ENCODE results near the gene TMIGD2. TPM values are rescaled to one million over a fixed set of nuclear protein-coding genes. Genes with fewer than 3 reads are reported as not detected.
"Not testable (repeated sequence)": the region's sequence is repeated elsewhere in the genome, so short reads cannot be mapped to it uniquely, and the experiment has no call there.

The TMIGD2 gene
- total RNA-seq, 6 donors from 2014 or later: 0.30 to 1.9 (median 1.3) TPM; not detected in 1

DNA sequence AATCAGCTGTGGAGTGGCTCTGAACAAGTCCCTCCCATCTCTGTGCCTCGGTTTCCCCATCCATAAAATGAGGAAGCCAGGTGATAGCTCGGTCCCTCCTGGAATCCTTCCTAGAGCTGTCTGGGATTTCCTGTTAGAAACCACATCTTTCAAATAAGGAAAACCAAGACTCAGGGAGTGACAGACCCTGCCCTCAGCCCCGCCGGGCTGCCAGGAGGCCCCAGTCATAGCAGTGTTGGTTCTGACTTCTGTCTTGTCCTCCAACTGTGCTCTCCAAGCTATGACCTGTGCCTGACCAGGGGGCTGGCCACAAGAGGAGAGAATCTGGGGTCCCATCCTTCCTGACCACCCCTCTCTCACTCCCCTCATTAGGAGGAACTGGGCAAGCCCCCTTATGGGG is 24.2 kb downstream of the TMIGD2 start:
- peaks cover 11 to 19% (median 13%) of the 10 kb centered on the region in 4 donors for H3K4me1 ChIP-seq
- H3K36me3 ChIP-seq: no peaks in the 10 kb centered on the region
- WGBS, 2 donors: 6 to 32% methylated on average over 3 to 4 of the region's 4 CpGs
- ATAC-seq (ENCODE audit: low FRiP score in 2 of 2) (no peak), DNase-seq (no peak)
- H3K27ac ChIP-seq: no peak overlapping the region
- no peak overlapping the region for H3K4me3 ChIP-seq
- peaks cover 2 to 29% (median 16%) of the 10 kb centered on the region in 4 donors for H3K27me3 ChIP-seq
- no peaks in the 10 kb centered on the region for H3K9me3 ChIP-seq
- no peak for TF ChIP-seq POLR2A (IDR thresholded peaks at IDR 0.05)
- TF ChIP-seq, protein P1, sequence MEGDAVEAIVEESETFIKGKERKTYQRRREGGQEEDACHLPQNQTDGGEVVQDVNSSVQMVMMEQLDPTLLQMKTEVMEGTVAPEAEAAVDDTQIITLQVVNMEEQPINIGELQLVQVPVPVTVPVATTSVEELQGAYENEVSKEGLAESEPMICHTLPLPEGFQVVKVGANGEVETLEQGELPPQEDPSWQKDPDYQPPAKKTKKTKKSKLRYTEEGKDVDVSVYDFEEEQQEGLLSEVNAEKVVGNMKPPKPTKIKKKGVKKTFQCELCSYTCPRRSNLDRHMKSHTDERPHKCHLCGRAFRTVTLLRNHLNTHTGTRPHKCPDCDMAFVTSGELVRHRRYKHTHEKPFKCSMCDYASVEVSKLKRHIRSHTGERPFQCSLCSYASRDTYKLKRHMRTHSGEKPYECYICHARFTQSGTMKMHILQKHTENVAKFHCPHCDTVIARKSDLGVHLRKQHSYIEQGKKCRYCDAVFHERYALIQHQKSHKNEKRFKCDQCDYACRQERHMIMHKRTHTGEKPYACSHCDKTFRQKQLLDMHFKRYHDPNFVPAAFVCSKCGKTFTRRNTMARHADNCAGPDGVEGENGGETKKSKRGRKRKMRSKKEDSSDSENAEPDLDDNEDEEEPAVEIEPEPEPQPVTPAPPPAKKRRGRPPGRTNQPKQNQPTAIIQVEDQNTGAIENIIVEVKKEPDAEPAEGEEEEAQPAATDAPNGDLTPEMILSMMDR (IDR thresholded peaks at IDR 0.05): no peak
- TF ChIP-seq EP300 (IDR thresholded peaks at IDR 0.05): no peak
- no peak for TF ChIP-seq POLR2AphosphoS5 (IDR thresholded peaks at IDR 0.05)

DNA sequence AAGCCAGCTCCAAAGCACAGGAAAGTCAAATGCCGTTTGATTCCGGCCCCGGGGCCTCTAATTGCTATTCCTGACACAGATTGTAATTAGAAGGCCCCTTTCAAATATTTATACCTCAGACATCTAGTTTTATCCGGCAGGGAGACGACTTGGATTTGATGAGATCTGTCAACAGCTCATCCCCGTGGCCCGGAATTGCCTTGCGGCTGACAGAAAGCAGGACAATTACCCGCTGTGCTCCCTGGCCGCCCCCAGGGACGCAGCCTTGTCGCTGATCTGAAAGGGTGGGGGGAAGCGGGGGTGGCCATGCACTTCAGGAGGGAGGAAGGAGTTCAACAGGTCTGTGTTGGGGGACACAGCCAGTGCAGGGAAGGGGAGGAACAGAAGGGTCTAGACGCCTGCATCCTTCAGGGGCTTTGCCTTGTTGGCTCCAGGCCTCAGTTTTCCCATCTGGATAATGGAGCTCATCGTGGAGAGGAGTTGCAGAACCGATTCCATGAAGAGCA is 24.9 kb downstream of the TMIGD2 start:
- DNase-seq (no peak), ATAC-seq (ENCODE audit: low FRiP score in 2 of 2) (no peak)

DNA sequence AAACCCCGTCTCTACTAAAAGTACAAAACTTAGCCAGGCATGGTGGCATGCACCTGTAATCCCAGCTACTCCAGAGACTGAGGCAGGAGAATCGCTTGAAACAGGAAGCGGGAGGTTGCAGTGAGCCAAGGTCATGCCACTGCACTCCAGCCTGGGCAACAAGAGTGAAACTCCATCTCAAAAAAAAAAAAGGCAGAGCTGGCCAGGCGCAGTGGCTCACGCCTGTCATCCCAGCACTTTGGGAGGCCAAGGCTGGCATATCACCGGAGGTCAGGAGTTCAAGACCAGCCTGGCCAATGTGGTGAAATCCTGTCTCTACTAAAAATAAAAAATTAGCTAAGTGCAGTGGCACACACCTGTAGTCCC is 27.9 kb downstream of the TMIGD2 start:
- not testable (repeated sequence) for H3K9me3 ChIP-seq; ATAC-seq (ENCODE audit: low FRiP score in 2 of 2); H3K4me1 ChIP-seq; H3K27ac ChIP-seq; H3K4me3 ChIP-seq; DNase-seq
- Histone ChIP-seq H3K27me3 (peaks cover 2 to 13% (median 7%) of the 10 kb centered on the region in 4 donors), H3K36me3 (peaks cover 0 to 22% (median 7%) of the 10 kb centered on the region in 4 donors)
- 73 to 85% methylated on average over 6 of the region's 6 CpGs for WGBS, 2 donors

More for the DNA sequence above, 24.9 kb downstream of the TMIGD2 start:
- Histone ChIP-seq H3K27me3 (peaks cover 2 to 29% (median 16%) of the 10 kb centered on the region in 4 donors), H3K4me1 (peaks cover 11 to 19% (median 13%) of the 10 kb centered on the region in 4 donors), H3K36me3 (no peaks in the 10 kb centered on the region), H3K9me3 (no peaks in the 10 kb centered on the region), H3K27ac (no peak overlapping the region), H3K4me3 (no peak overlapping the region)
- TF ChIP-seq POLR2A (IDR thresholded peaks at IDR 0.05): no peak
- TF ChIP-seq EP300 (IDR thresholded peaks at IDR 0.05): no peak
- TF ChIP-seq, protein P1 (IDR thresholded peaks at IDR 0.05): no peak
- no peak for TF ChIP-seq POLR2AphosphoS5 (IDR thresholded peaks at IDR 0.05)
- WGBS, 2 donors: 44 to 45% methylated on average over 16 of the region's 16 CpGs

DNA sequence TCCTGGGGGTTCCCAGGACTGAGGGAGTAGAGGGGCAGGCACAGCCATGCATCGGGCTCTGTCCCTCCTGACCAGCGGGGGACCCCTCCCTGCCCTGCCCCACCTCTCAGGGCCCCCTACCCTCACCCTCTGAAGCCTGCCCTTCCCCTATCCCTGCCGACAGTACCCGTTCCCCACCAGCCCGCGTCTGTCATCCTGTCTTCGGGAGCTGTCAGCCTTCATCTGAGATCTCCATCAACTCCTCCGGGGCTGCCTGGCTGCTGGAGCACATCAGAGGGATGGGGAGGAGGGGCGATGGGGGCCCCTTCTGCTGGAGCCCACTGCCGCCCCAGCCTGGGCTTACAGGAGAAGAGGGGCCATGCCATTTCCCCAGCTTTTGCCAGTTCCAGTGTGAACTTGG is 29.3 kb downstream of the TMIGD2 start:
- DNase-seq (no peak), ATAC-seq (ENCODE audit: low FRiP score in 2 of 2) (peak; percentile 22 to 43)
- Histone ChIP-seq H3K9me3 (no peaks in the 10 kb centered on the region), H3K27me3 (peaks cover 0 to 2% (median 0%) of the 10 kb centered on the region in 4 donors), H3K4me3 (no peak overlapping the region), H3K4me1 (no peaks in the 10 kb centered on the region), H3K36me3 (peaks cover 10 to 36% (median 21%) of the 10 kb centered on the region in 4 donors), H3K27ac (no peak overlapping the region)
- TF ChIP-seq, protein P1 (IDR thresholded peaks at IDR 0.05): no peak
- TF ChIP-seq POLR2AphosphoS5 (IDR thresholded peaks at IDR 0.05): no peak
- TF ChIP-seq EP300 (IDR thresholded peaks at IDR 0.05): no peak
- TF ChIP-seq POLR2A (IDR thresholded peaks at IDR 0.05): no peak
- WGBS, 2 donors: 67 to 81% methylated on average over 3 to 8 of the region's 10 CpGs

DNA sequence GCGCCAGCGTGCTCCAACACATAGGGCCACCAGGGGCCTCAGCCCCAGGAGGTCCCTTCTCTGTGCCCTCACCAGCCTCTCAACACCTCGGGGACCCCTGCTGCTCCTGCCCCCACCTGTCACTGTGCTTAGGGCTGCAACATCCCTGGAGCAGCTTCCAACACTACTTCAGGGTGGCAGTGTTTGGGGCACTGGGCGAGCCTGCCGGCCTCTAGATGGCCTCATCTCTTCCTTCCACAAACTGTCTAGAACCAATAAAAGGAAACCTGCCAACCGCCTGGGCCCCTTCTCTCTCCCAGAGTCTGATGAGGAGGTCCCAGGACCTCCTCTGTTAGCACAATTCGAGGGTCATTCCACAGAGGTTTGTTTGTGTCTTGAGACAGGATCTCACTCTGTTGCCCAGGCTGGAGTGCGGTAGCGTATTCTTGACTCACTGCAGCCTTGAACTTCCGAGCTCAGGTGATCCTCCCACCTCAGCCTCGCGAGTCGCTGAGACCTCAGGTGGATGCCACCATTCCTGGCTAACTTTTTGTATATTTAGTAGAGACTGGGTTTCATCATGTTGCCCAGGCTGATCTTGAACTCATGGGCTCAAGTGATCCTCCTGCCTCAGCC is 33.3 kb downstream of the TMIGD2 start:
- Histone ChIP-seq H3K4me3 (no peak overlapping the region), H3K9me3 (no peaks in the 10 kb centered on the region), H3K27ac (no peak overlapping the region), H3K36me3 (peaks cover 17 to 68% (median 43%) of the 10 kb centered on the region in 4 donors), H3K27me3 (no peaks in the 10 kb centered on the region), H3K4me1 (no peaks in the 10 kb centered on the region)
- DNase-seq (no peak), ATAC-seq (ENCODE audit: low FRiP score in 2 of 2) (no peak)
- no peak for TF ChIP-seq EP300 (IDR thresholded peaks at IDR 0.05)
- TF ChIP-seq POLR2A (IDR thresholded peaks at IDR 0.05): no peak
- TF ChIP-seq, protein P1 (IDR thresholded peaks at IDR 0.05): no peak
- no peak for TF ChIP-seq POLR2AphosphoS5 (IDR thresholded peaks at IDR 0.05)
- 88 to 91% methylated on average over 10 to 13 of the region's 13 CpGs for WGBS, 2 donors
